Fibroblast of lung (primary cell): ENCODE data around the gene CACNA1S. TPM values are rescaled to one million over a fixed set of nuclear protein-coding genes. Genes with fewer than 3 reads are reported as not detected.

Source experiments
- DNase-seq, 2 donors: peaks; one replicate each; pipeline versions ENCODE4 v3.0.0 to v3.0.0-alpha.2; 2010; ENCODE audit warnings: low read depth in 2 of 2
- H2AFZ ChIP-seq: 2 replicates; pipeline ENCODE4 v1.5.1; 2012; ENCODE audit warnings: low read length, control low read depth, inconsistent platforms
- H3K27ac ChIP-seq: 2 replicates; pipeline ENCODE4 v1.5.1; 2011; ENCODE audit warnings: low read length, control low read depth; ENCODE audit not compliant: insufficient read depth
- H3K27me3 ChIP-seq: 2 replicates; pipeline ENCODE4 v1.5.1; 2011; ENCODE audit warnings: mild to moderate bottlenecking, low read length; ENCODE audit not compliant: control insufficient read depth, insufficient read depth
- H3K36me3 ChIP-seq: 2 replicates; pipeline ENCODE4 v1.5.1; 2011; ENCODE audit warnings: low read length; ENCODE audit not compliant: control insufficient read depth, insufficient read depth
- H3K4me1 ChIP-seq: 2 replicates; pipeline ENCODE4 v1.5.1; 2011; ENCODE audit warnings: low read length; ENCODE audit not compliant: control insufficient read depth, insufficient read depth; ENCODE audit errors: extremely low read depth
- H3K4me2 ChIP-seq: 2 replicates; pipeline ENCODE4 v1.5.1; 2011; ENCODE audit warnings: low read length, control low read depth; ENCODE audit not compliant: insufficient read depth; ENCODE audit errors: extremely low read depth
- H3K4me3 ChIP-seq, 4 experiments: fragments of 200-600 bp in 1 of 4; sonication (generic) in 1 of 4; replicated peaks in 1 of 4; 2 replicates each; pipeline ENCODE4 v1.5.1; 2011 to 2016; ENCODE audit warnings: low read length in 4 of 4, low read depth in 3 of 4, mild to moderate bottlenecking in 3 of 4, control low read depth in 2 of 4, inconsistent platforms in 1 of 4, mixed read lengths in 1 of 4; ENCODE audit not compliant: insufficient read depth in 1 of 4; ENCODE audit errors: control extremely low read depth in 1 of 4
- H3K79me2 ChIP-seq: 2 replicates; pipeline ENCODE4 v1.5.1; 2012; ENCODE audit warnings: mild to moderate bottlenecking, low read length, inconsistent platforms; ENCODE audit not compliant: control insufficient read depth, insufficient read depth
- H3K9ac ChIP-seq: 2 replicates; pipeline ENCODE4 v1.5.1; 2011; ENCODE audit warnings: mild to moderate bottlenecking, low read length, control low read depth; ENCODE audit not compliant: insufficient read depth
- H3K9me3 ChIP-seq: 2 replicates; pipeline ENCODE4 v1.5.1; 2012; ENCODE audit warnings: low read depth, low read length; ENCODE audit not compliant: control insufficient read depth, insufficient read depth
- H4K20me1 ChIP-seq: 2 replicates; pipeline ENCODE4 v1.5.1; 2011; ENCODE audit warnings: low read length; ENCODE audit not compliant: control insufficient read depth, insufficient read depth; ENCODE audit errors: extremely low read depth
- EZH2 ChIP-seq: IDR thresholded peaks from 2 replicates; pipeline ENCODE4 v1.5.1; 2012; ENCODE audit warnings: low read length, control low read depth, mild to moderate bottlenecking; ENCODE audit errors: missing control alignments
- polyA plus RNA-seq, 2 donors: library from polyadenylated mRNA; depleted of rRNA in 1 of 2; stranded (reverse) in 1 of 2; unstranded in 1 of 2; fragments of >200 nt; gene quantifications; 2 replicates each; pipeline ENCODE4 v1.2.1, GENCODE V29; 2011 to 2012; ENCODE audit warnings: missing spikeins in 1 of 2
- total RNA-seq: library from RNA; depleted of rRNA; stranded (reverse); fragments of >200 nt; gene quantifications from 2 replicates; pipeline ENCODE4 v1.2.1, GENCODE V29; 2014
- TF ChIP-seq, protein P1 (sequence below), 2 donors: IDR thresholded peaks in 1 of 2; conservative IDR thresholded peaks in 1 of 2; 1 replicate in 1 of 2; 2 replicates in 1 of 2; pipeline ENCODE4 v1.5.1; 2011 to 2012; ENCODE audit warnings: low read length in 2 of 2, control low read depth in 1 of 2, inconsistent platforms in 1 of 2, low read depth in 1 of 2, mild to moderate bottlenecking in 1 of 2

CACNA1S gene
- total and polyA plus RNA-seq, 2 donors (not counting 1 experiment from before 2014, with no cell fraction given), result not detected

DNA sequence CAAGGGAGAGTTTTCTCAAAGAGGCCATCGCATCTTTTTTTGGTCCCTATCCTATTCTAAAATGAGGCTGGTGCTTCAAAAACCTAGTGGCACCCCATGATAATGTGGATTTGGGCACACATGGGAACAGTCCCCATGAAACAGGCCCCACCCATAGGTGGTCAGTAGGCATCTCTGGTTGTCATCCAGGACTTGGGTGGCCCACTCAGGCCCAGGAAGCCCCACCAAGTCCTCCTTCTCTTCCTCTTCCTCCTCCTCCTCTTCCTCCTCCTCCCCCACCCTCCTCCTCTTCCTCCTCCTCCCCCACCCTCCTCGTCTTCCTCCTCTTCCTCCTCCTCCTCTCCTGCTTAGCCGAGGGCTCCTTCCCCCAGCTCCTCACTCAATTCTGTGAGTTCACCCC is 554 bp downstream of the CACNA1S start:
- no peaks in the 10 kb centered on the region for H3K36me3 ChIP-seq
- DNase-seq, result no peak
- H3K79me2 ChIP-seq, result no peaks in the 10 kb centered on the region
- H3K27me3 ChIP-seq, result peaks cover 16% of the 10 kb centered on the region
- no peak overlapping the region for H3K4me2 ChIP-seq
- no peak overlapping the region for H3K27ac ChIP-seq
- no peaks in the 10 kb centered on the region for H3K4me1 ChIP-seq
- H3K9ac ChIP-seq, result no peak overlapping the region
- TF ChIP-seq EZH2, result no peak
- TF ChIP-seq, protein P1, sequence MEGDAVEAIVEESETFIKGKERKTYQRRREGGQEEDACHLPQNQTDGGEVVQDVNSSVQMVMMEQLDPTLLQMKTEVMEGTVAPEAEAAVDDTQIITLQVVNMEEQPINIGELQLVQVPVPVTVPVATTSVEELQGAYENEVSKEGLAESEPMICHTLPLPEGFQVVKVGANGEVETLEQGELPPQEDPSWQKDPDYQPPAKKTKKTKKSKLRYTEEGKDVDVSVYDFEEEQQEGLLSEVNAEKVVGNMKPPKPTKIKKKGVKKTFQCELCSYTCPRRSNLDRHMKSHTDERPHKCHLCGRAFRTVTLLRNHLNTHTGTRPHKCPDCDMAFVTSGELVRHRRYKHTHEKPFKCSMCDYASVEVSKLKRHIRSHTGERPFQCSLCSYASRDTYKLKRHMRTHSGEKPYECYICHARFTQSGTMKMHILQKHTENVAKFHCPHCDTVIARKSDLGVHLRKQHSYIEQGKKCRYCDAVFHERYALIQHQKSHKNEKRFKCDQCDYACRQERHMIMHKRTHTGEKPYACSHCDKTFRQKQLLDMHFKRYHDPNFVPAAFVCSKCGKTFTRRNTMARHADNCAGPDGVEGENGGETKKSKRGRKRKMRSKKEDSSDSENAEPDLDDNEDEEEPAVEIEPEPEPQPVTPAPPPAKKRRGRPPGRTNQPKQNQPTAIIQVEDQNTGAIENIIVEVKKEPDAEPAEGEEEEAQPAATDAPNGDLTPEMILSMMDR (conservative IDR thresholded peaks at IDR 0.05 in 1 of 2, IDR thresholded peaks at IDR 0.05 in 1 of 2; ENCODE audit: low read depth in 1 of 2, low read length in 2 of 2), result no peak
- no peaks in the 10 kb centered on the region for H4K20me1 ChIP-seq
- no peaks in the 10 kb centered on the region for H3K9me3 ChIP-seq
- no peak overlapping the region for H2AFZ ChIP-seq
- no peak overlapping the region for H3K4me3 ChIP-seq

DNA sequence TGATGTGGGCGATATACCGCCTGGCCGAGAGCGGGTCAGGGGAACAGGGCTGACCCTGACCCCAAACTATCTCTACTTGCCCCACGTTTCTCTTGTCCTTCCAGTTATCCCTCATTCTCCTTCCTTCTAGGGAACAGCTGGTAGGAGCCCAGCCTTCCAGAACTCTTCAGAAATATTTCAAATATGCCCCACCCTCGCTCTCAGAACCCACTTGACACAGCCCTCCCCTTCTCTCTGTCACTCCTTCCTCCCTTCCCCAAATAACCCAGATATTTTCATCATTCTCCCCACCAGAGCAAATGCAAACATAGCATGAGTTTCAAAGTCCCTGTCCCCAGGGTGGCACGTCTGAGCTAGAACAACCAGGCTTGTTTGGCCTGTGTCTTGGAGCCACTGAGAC is 1.1 kb downstream of the CACNA1S start:
- TF ChIP-seq, protein P1 (conservative IDR thresholded peaks at IDR 0.05 in 1 of 2, IDR thresholded peaks at IDR 0.05 in 1 of 2; ENCODE audit: low read depth in 1 of 2, low read length in 2 of 2), result no peak
- TF ChIP-seq EZH2, result no peak

DNA sequence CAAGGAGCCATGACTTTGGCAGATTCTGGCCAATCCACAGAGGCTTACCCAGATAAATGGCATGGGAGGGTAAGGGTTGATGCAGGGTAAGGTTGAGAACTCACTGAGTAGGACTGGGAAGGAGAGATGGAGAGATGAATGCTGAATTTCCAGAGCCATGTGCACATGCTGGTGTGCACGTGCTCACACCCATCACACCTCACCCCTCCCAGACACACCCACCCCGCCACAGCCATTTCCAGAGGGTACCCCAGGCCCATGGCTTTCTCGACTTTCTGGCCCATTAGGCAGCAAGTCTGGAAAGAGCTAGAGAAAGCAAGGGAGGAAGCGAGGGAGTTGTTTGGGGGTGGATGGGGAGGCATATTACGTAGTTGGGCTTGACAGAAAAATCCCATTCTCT is 1.6 kb downstream of the CACNA1S start:
- Histone ChIP-seq H3K4me2 (no peak overlapping the region), H3K4me3 (no peak overlapping the region), H3K27ac (no peak overlapping the region)

More for the DNA sequence above, 1.1 kb downstream of the CACNA1S start:
- DNase-seq, result no peak
- Histone ChIP-seq H3K9me3 (no peaks in the 10 kb centered on the region), H3K36me3 (no peaks in the 10 kb centered on the region), H4K20me1 (no peaks in the 10 kb centered on the region), H3K27ac (no peak overlapping the region), H3K4me3 (no peak overlapping the region), H3K9ac (no peak overlapping the region), H3K79me2 (no peaks in the 10 kb centered on the region), H3K4me2 (no peak overlapping the region), H3K27me3 (peaks cover 17% of the 10 kb centered on the region), H3K4me1 (no peaks in the 10 kb centered on the region), H2AFZ (no peak overlapping the region)

More for the DNA sequence above, 1.6 kb downstream of the CACNA1S start:
- Histone ChIP-seq H3K27me3 (peaks cover 16% of the 10 kb centered on the region), H3K9ac (no peak overlapping the region), H4K20me1 (no peaks in the 10 kb centered on the region), H2AFZ (no peak overlapping the region), H3K9me3 (no peaks in the 10 kb centered on the region), H3K4me1 (no peaks in the 10 kb centered on the region), H3K79me2 (no peaks in the 10 kb centered on the region), H3K36me3 (no peaks in the 10 kb centered on the region)
- no peak for TF ChIP-seq EZH2
- TF ChIP-seq, protein P1 (conservative IDR thresholded peaks at IDR 0.05 in 1 of 2, IDR thresholded peaks at IDR 0.05 in 1 of 2; ENCODE audit: low read depth in 1 of 2, low read length in 2 of 2), result no peak
- DNase-seq, result no peak
